Measurements from ENCODE around the gene DSCAML1. TPM values are rescaled to one million over a fixed set of nuclear protein-coding genes. Genes with fewer than 3 reads are reported as not detected.

DSCAML1 gene
- total RNA-seq, 1 donor from 2014 or later, result 0.45 TPM

- DNase-seq (ENCODE audit: low spot score), result no peak
These were observed 294.3 kb downstream of the DSCAML1 start for GRCh38 chr11:117502779-117503100.

GRCh38 chr11:117502015-117502778 is 294.8 kb downstream of the DSCAML1 start:
- no peak for DNase-seq (ENCODE audit: low spot score)

DNA sequence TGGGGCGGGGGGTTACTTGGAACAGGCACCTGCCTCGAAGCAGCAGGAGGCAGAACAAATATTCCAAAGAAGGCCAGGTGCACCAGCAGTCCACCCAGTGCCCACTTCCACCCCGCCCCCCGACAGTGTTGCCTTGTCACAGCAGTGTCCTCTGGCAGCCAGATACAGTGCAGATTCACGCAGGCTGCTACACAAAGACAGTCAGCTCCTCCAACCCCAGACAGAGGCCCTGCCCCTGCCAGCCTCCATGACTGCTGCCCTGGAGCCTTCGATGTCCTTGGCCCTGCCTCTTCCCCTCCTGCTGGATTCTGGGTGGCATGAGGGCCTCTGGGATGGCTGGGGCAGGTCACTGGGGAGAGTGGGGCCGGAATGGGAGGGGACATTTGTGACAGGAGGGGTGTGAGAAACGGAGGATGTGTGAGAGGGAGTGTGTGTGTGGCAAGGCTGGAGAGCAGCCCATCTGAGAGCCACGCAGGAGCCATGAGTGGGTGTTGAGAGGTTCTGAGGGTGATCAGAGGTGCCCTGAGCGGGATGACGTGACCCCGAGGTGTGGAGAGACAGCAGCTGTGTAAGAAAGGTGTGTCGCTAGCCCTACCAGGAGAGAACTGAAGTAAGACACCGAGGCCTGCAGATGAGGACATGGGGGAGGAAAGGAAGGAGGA is 295.6 kb downstream of the DSCAML1 start:
- no peak for DNase-seq (ENCODE audit: low spot score)

DNA sequence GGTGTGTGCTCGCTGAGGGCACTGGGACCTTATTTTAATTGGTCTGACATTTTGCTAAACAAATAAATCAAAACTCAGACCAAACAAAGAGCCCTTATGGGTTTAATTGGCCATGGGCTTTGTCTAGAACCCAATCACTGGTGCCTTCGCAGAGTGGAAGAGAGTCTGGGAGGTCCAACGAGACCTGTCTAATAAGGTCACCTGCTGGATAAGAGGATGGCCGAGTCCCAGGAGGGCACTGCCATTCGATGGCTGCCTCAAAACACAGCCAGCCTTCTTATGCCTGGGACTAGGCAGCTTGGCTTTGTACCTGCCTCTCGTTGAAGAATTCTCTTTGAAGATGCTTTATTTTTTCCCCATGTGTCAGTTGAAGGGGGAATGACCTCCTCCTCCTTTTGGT is 298.2 kb downstream of the DSCAML1 start:
- DNase-seq (ENCODE audit: low spot score), result no peak

DNA sequence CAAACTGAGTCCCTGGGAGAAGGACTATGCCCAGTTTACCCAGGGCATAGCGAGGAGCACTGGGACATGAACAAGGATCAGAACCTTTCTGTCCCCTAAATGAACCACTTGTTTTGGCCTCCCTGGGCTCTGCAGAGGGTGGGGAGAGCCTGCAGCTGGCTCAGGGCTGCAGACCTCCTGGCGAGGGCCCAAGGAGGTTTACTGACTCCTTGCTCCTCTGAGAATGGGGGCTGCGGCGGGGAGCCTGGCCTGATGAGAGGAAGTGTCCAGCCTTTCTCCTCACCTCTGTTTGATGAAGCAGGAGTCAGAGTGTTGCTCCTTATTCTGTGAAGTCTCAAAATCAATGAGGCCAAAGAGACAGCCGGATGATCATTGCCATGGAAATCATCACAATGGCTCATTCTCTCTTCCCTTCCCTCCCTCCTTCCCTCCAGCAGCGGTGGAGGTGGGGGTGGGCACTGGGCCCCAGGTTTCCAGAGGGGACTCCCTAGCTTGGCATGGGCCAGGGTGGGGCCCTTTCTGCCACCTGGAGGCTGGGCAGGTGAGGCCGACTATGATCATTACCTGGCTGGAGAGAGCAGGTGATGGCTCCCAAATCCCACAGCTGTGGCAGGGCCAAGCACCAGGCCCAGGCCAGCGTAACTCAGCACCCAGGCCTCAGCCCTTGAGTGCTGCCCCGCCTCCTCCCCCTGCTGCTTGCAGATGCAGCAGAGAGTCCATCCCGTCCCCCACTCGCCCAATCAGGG is 299.6 kb downstream of the DSCAML1 start:
- no peak for DNase-seq (ENCODE audit: low spot score)

GRCh38 chr11:117495357-117495756 is 301.7 kb downstream of the DSCAML1 start:
- no peak for DNase-seq (ENCODE audit: low spot score)

GRCh38 chr11:117492578-117493251 is 304.3 kb downstream of the DSCAML1 start:
- no peak for DNase-seq (ENCODE audit: low spot score)

DNA sequence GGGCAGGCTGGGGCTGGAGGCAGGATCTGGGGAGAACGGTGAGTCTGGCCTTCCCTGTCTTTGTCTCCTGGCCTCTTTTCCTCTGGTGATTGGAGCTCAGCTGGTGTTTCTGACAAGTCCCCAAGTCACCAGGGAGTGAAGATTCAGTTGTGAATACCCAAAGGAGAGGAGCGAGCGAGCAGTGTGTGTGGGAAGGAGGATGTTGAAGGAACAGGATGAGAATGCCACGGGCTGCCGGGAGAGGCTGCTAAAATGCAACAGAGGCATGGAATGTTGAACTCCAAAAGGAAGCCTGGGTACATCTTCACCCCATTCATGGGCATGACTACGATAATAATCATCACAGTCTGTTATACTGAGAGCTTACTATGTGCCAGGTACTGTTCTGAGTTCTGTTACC is 306.1 kb downstream of the DSCAML1 start:
- no peak for DNase-seq (ENCODE audit: low spot score)

DNA sequence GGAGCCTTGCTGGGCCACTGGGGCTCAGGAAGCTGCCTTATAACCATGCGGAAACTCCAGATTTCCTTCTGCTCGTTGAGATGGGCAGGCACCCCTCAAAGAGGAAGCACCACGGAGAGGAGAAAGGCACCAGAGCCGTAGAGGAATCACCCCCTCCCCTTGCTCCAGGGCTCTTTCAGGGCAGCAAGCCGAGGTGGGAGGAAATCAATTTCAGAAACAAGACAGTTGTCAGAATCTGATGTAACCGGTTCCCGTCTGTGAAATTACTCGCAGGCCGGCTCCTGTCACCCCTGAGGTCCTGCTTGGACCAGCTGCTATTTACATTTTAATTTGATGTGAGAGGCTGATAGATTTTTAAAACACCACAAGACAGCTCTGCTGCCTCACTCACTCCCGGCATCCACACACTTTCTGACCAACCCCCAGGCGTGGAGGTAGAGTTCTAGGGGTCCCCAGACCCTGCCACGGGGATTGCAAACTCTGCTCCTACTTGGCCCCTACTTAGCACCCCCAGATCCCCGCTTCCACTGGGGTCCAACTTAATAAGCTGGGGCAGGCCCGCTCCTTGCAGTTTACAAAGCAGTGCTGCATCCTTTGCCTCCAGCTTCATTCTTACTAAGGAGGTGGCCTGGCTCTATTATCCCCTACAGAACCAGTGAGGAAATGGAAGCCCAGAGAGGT is 306.9 kb downstream of the DSCAML1 start:
- no peak for DNase-seq (ENCODE audit: low spot score)

GRCh38 chr11:117488996-117489952 is 307.7 kb downstream of the DSCAML1 start:
- DNase-seq (ENCODE audit: low spot score), result no peak

DNA sequence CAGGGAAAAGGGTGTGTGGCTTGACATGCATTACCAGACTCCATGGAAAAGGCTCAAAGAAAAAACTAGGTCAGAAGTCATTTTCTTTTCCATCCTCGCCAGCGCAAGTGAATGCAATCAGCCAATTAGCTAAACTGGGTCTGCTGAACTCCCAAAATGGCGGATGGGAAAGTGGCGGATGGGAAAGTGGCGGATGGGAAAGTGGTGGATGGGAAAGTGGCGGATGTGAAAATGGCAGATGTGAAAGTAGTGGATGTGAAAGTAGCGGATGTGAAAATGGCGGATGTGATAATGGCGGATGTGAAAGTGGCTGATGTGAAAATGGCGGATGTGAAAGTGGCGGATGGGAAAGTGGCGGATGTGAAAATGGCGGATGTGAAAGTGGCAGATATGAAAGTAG is 311.0 kb downstream of the DSCAML1 start:
- DNase-seq (ENCODE audit: low spot score), result no peak

DNA sequence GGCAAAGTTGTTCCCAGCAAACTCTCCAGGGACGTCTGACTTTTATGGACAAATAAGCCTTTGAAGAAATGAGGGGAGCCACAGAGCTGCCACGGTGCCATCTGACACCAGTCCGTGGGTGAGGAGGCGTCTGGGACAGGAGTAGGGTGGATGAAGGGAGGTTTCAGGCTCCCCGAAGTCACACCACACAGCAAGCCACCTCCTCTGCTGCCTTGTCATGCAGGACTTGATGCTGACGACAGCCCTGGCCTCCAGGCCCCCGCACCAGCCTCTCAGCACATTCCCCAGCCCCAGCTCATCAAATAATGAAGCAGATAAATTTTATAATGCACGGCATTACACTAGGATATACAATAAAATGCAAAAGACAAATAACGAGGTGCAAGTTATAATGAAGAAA is 312.9 kb downstream of the DSCAML1 start:
- DNase-seq (ENCODE audit: low spot score), result no peak

DNA sequence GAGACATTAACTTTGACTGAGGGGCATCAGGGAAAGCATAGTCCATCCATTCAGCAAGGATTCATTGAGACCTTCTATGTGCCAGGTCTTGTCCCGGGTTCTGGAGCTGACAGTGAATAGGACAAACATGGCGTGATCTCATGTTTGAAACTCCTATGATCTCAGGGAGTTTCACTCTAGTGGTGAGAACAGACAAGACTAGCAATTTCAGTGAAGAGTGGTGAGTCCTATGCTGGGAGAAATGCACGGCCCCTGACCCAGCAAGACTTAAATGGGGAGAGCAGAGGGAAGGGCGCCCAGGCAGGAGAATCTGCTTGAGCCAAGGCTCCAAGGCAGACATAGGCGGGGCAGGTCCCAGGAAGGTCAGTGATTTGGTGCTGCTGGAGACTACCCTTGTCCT is 313.6 kb downstream of the DSCAML1 start:
- no peak for DNase-seq (ENCODE audit: low spot score)

DNA sequence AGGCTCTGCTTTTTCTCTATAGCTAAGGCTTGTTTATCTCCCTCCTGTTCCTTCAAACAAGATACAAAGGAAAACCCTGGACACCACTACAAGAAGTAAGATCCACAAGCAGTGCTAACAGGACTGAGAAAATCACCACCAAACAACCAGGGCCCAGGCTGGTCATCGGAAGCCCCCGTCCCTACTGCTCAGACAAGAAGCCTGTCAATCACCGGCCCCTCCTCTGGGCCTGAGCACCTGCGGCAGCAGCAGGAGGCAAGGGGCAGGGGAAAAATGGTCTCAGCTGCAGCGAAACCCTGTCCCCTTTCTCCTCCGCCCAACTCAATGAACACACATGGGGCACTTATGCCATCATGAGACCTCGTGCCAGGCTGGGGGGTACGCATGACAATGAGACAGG is 314.1 kb downstream of the DSCAML1 start:
- DNase-seq (ENCODE audit: low spot score), result no peak

DNA sequence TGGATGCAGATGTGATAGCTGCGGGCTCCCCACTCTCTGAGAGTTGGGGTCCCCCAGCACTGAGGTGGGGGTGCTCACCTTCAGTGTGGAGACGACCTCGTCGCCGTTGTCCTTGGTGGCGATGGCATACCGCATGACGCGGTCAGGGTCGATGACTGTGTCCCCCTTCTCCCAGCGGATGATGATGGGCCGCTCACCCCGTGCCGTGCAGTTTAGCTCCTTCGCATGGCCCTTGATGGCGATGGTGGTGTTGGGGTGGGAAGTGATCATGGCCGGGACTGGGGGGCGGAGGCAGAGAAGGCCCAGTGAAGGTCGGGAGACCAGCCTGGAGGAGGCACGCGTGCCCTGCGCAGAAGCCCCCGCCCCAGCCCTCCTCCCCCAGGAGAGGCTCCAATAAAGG is 315.1 kb downstream of the DSCAML1 start:
- DNase-seq (ENCODE audit: low spot score), result no peak

DNA sequence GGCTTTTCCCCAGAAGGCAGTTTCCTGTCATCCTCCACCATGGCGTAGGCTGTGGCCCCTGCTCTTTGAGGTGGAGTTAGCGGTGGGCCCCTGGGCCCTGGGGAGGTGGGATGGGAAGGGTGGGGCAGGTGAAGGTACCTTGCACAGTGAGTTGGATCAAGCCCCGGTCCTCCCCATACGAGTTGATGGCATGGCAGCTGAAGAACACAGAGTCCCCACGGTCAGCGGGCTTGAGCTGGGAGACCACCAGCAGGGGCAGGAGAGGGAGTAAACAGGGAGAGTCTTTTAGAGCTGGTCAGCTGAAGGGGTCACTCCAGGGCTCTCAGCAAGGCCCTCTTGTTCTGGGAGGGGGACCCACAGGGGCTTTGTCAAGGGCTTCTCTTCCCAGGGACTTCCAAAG is 316.0 kb downstream of the DSCAML1 start:
- DNase-seq (ENCODE audit: low spot score), result no peak

- no peak for DNase-seq (ENCODE audit: low spot score)
These were observed 316.8 kb downstream of the DSCAML1 start for GRCh38 chr11:117480221-117480620.

DNA sequence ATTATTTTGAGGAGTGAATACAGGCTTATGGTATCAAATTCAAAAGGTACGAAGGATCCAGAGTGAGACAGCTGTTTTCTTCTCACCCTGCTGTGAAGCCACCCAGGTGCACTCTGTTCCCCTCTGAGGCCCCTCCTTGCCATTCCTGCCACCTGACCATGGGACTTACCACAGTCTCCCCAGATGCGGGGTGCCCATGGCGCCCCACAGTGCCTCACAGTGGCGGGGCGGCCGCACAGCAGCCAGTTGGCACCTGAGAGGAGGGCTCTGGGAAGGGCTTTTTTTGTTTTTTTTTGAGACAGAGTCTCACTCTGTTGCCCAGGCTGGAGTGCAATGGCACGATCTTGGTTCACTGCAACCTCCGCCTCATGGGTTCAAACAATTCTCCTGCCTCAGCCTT is 317.6 kb downstream of the DSCAML1 start:
- no peak for DNase-seq (ENCODE audit: low spot score)

DNA sequence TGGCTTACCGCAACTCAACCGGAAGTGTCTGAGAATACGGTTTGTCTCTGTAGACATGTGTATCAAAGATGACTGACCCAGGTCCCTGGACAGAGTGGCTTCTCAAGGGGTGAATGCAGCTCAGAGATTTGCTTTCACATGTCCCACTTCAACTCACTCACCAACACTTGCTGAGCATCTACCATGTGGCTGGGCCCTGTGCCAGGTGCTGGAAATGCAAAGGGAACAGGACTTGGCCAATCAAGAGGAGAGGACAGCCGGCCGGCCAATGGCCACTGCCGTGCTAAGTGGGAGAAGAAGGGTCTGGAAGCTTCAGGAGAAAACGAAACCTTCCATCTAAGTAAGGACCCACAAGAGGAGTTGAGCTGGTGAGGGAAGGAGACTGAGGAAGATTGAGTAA is 318.1 kb downstream of the DSCAML1 start:
- DNase-seq (ENCODE audit: low spot score), result no peak
